Measurements from ENCODE around the gene RNF26. TPM values are rescaled to one million over a fixed set of nuclear protein-coding genes. Genes with fewer than 3 reads are reported as not detected.
A peak's percentile ranks its signal among the peaks of the same experiment; 100 is the strongest.

Gene RNF26
- total RNA-seq, 8 experiments from 2014 or later = 5.7 to 26.5 (median 10.9) TPM

- H3K4me3 ChIP-seq = no peak overlapping the region
- WGBS, 10 experiments = 58 to 100% (median 72%) methylated on average over 2 to 4 of the region's 4 CpGs
- H3K4me1 ChIP-seq (replicated peaks in 1 of 2) = peaks cover 7 to 11% of the 10 kb centered on the region in 2 donors
- in situ Hi-C loops (cut with MboI; ENCODE audit: low pct_unique_long_range_greater_than_20kb in 2 of 9, low sequenced_read_pairs in 9 of 9, unreplicated experiment in 9 of 9) = loop anchor here in 2 of 9 experiments (10.0 to 25.0 kb wide), 2 partner anchors 220 to 227 kb away; partner anchors contain the start of genes C2CD2L (in 2 of the 2), DPAGT1 (in 2 of the 2) and HINFP (in 1 of the 2)
- no peak overlapping the region for H3K27ac ChIP-seq
- ATAC-seq (replicated peaks in 6 of 8) = no peak
These were observed 2.1 kb upstream of the RNF26 start for GRCh38 chr11:119332111-119332765.

GRCh38 chr11:119335091-119335654 is 846 bp downstream of the RNF26 start:
- WGBS, 10 experiments = 0 to 80% (median 29%) methylated on average over 1 to 3 of the region's 15 CpGs; no CpG with 5 or more reads in 7 of the 10 experiments
- no peak overlapping the region for H3K27ac ChIP-seq
- in situ Hi-C loops (cut with MboI; ENCODE audit: low pct_unique_long_range_greater_than_20kb in 2 of 9, low sequenced_read_pairs in 9 of 9, unreplicated experiment in 9 of 9) = loop anchor here in 2 of 9 experiments (10.0 to 25.0 kb wide), 2 partner anchors 223 to 230 kb away; partner anchors contain the start of genes C2CD2L (in 2 of the 2), DPAGT1 (in 2 of the 2) and HINFP (in 1 of the 2)
- H3K4me3 ChIP-seq = peak overlapping the region; percentile 79 to 99 (median 97)
- peaks cover 29 to 34% of the 10 kb centered on the region in 2 donors for H3K4me1 ChIP-seq (replicated peaks in 1 of 2)
- ATAC-seq (replicated peaks in 6 of 8) = no peak

GRCh38 chr11:119335655-119336543 is 1.6 kb downstream of the RNF26 start:
- ATAC-seq (replicated peaks in 6 of 8) = no peak
- in situ Hi-C loops (cut with MboI; ENCODE audit: low pct_unique_long_range_greater_than_20kb in 2 of 9, low sequenced_read_pairs in 9 of 9, unreplicated experiment in 9 of 9) = loop anchor here in 2 of 9 experiments (10.0 to 25.0 kb wide), 2 partner anchors 224 to 231 kb away; partner anchors contain the start of genes C2CD2L (in 2 of the 2), DPAGT1 (in 2 of the 2) and HINFP (in 1 of the 2)
- peaks cover 29 to 40% of the 10 kb centered on the region in 2 donors for H3K4me1 ChIP-seq (replicated peaks in 1 of 2)
- H3K27ac ChIP-seq = no peak overlapping the region
- WGBS, 10 experiments = 60 to 100% (median 91%) methylated on average over 1 to 11 of the region's 30 CpGs; no CpG with 5 or more reads in 4 of the 10 experiments
- H3K4me3 ChIP-seq = no peak overlapping the region

- 33 to 100% (median 83%) methylated on average over 1 to 5 of the region's 9 CpGs; no CpG with 5 or more reads in 3 of the 10 experiments for WGBS, 10 experiments
- no peak overlapping the region for H3K4me3 ChIP-seq
- in situ Hi-C loops (cut with MboI; ENCODE audit: low pct_unique_long_range_greater_than_20kb in 2 of 9, low sequenced_read_pairs in 9 of 9, unreplicated experiment in 9 of 9) = loop anchor here in 2 of 9 experiments (10.0 to 25.0 kb wide), 2 partner anchors 225 to 232 kb away; partner anchors contain the start of genes C2CD2L (in 2 of the 2), DPAGT1 (in 2 of the 2) and HINFP (in 1 of the 2)
- H3K4me1 ChIP-seq (replicated peaks in 1 of 2) = peaks cover 29 to 47% of the 10 kb centered on the region in 2 donors
- H3K27ac ChIP-seq = no peak overlapping the region
- no peak for ATAC-seq (replicated peaks in 6 of 8)
These were observed 2.6 kb downstream of the RNF26 start for GRCh38 chr11:119336744-119337469.

- in situ Hi-C loops (cut with MboI; ENCODE audit: low pct_unique_long_range_greater_than_20kb in 2 of 9, low sequenced_read_pairs in 9 of 9, unreplicated experiment in 9 of 9) = loop anchor here in 2 of 9 experiments (10.0 to 25.0 kb wide), 2 partner anchors 225 to 233 kb away; partner anchors contain the start of genes C2CD2L (in 2 of the 2), DPAGT1 (in 2 of the 2) and HINFP (in 1 of the 2)
- peak in 6 of 8 experiments; percentile 4 to 12 (median 6) for ATAC-seq (replicated peaks in 6 of 8)
- Histone ChIP-seq H3K4me1 (replicated peaks in 1 of 2) (peaks cover 29 to 47% of the 10 kb centered on the region in 2 donors), H3K27ac (no peak overlapping the region), H3K4me3 (peak overlapping the region in 4 of 5 donors; percentile 5 to 11 (median 10))
- WGBS, 10 experiments = 25 to 80% (median 34%) methylated on average over 1 to 5 of the region's 9 CpGs; no CpG with 5 or more reads in 6 of the 10 experiments
These were observed 3.4 kb downstream of the RNF26 start for GRCh38 chr11:119337581-119338317.

GRCh38 chr11:119338318-119338890 is 4.1 kb downstream of the RNF26 start:
- WGBS, 10 experiments = 0 to 40% (median 4%) methylated on average over 1 to 11 of the region's 17 CpGs; no CpG with 5 or more reads in 4 of the 10 experiments
- Histone ChIP-seq H3K4me3 (peak overlapping the region in 4 of 5 donors; percentile 5 to 11 (median 10)), H3K27ac (no peak overlapping the region), H3K4me1 (replicated peaks in 1 of 2) (peaks cover 29 to 47% of the 10 kb centered on the region in 2 donors)
- ATAC-seq (replicated peaks in 6 of 8) = peak; percentile 24 to 52 (median 40)
- in situ Hi-C loops (cut with MboI; ENCODE audit: low pct_unique_long_range_greater_than_20kb in 2 of 9, low sequenced_read_pairs in 9 of 9, unreplicated experiment in 9 of 9) = loop anchor here in 2 of 9 experiments (10.0 to 25.0 kb wide), 2 partner anchors 226 to 234 kb away; partner anchors contain the start of genes C2CD2L (in 2 of the 2), DPAGT1 (in 2 of the 2) and HINFP (in 1 of the 2)

GRCh38 chr11:119338965-119339588 is 4.8 kb downstream of the RNF26 start:
- no peak for ATAC-seq (replicated peaks in 6 of 8)
- peaks cover 26 to 47% of the 10 kb centered on the region in 2 donors for H3K4me1 ChIP-seq (replicated peaks in 1 of 2)
- peak overlapping the region in 1 of 5 donors; percentile 39 for H3K4me3 ChIP-seq
- in situ Hi-C loops (cut with MboI; ENCODE audit: low pct_unique_long_range_greater_than_20kb in 2 of 9, low sequenced_read_pairs in 9 of 9, unreplicated experiment in 9 of 9) = loop anchor here in 2 of 9 experiments (10.0 to 25.0 kb wide), 2 partner anchors 227 to 234 kb away; partner anchors contain the start of genes C2CD2L (in 2 of the 2), DPAGT1 (in 2 of the 2) and HINFP (in 1 of the 2)
- 17 to 100% (median 60%) methylated on average over 1 to 5 of the region's 11 CpGs; no CpG with 5 or more reads in 3 of the 10 experiments for WGBS, 10 experiments
- no peak overlapping the region for H3K27ac ChIP-seq

GRCh38 chr11:119339589-119340334 is 5.4 kb downstream of the RNF26 start:
- Histone ChIP-seq H3K4me3 (peak overlapping the region; percentile 19 to 39 (median 35)), H3K27ac (peak overlapping the region in 1 of 2 donors; percentile 4), H3K4me1 (replicated peaks in 1 of 2) (peaks cover 26 to 47% of the 10 kb centered on the region in 2 donors)
- 8 to 21% methylated on average over 2 to 21 of the region's 86 CpGs; no CpG with 5 or more reads in 8 of the 10 experiments for WGBS, 10 experiments
- peak; percentile 50 to 79 (median 64) for ATAC-seq (replicated peaks in 6 of 8)
- in situ Hi-C loops (cut with MboI; ENCODE audit: low pct_unique_long_range_greater_than_20kb in 2 of 9, low sequenced_read_pairs in 9 of 9, unreplicated experiment in 9 of 9) = loop anchor here in 2 of 9 experiments (10.0 to 25.0 kb wide), 2 partner anchors 227 to 235 kb away; partner anchors contain the start of genes C2CD2L (in 2 of the 2), DPAGT1 (in 2 of the 2) and HINFP (in 1 of the 2)

GRCh38 chr11:119340335-119341221 is 6.3 kb downstream of the RNF26 start, which contains the start of gene C1QTNF5:
Gene C1QTNF5, minus strand, starts transcription at chr11:119340883. Its CDS starts 486 bp downstream, at chr11:119340397.
- 60 to 75% (median 67%) methylated on average over 1 of the region's 53 CpGs; no CpG with 5 or more reads in 7 of the 10 experiments for WGBS, 10 experiments
- H3K27ac ChIP-seq = peak within 1 kb of the TSS in 1 of 2 donors; percentile 4
- in situ Hi-C loops (cut with MboI; ENCODE audit: low pct_unique_long_range_greater_than_20kb in 2 of 9, low sequenced_read_pairs in 9 of 9, unreplicated experiment in 9 of 9) = loop anchor here in 1 of 9 experiments (25.0 kb wide), 1 partner anchor 228 kb away; the partner anchor contains the start of genes C2CD2L, DPAGT1 and HINFP
- peak within 1 kb of the TSS; percentile 19 to 39 (median 35) for H3K4me3 ChIP-seq
- peak; percentile 36 to 65 (median 50) for ATAC-seq (replicated peaks in 6 of 8)
- H3K4me1 ChIP-seq (replicated peaks in 1 of 2) = peaks cover 21 to 42% of the 10 kb centered on the region in 2 donors
